Body of pancreas (tissue), 4 donors: ENCODE measurements around the gene C10orf90. TPM values are rescaled to one million over a fixed set of nuclear protein-coding genes. Genes with fewer than 3 reads are reported as not detected.

Source experiments
- ATAC-seq: fragments of 150-250 bp; one replicate; pipeline ENCODE4 v1.9.1; 2016
- DNase-seq, 4 donors: peaks; one replicate each; pipeline ENCODE4 v3.0.0-alpha.2; 2019
- H3K27ac ChIP-seq, 4 donors: fragments of 200-600 bp; sonication (generic); 1 replicate in 3 of 4; 2 replicates in 1 of 4; pipeline versions ENCODE4 v1.5.1 to v1.6.1; 2016 to 2019; ENCODE audit warnings: mild to moderate bottlenecking in 1 of 4, mixed read lengths in 1 of 4, moderate library complexity in 1 of 4
- H3K27me3 ChIP-seq, 2 donors: fragments of 200-600 bp; sonication (generic); one replicate each; pipeline ENCODE4 v1.6.0; 2016; ENCODE audit warnings: mild to moderate bottlenecking in 1 of 2
- H3K36me3 ChIP-seq, 2 donors: fragments of 200-600 bp; sonication (generic); replicated peaks in 1 of 2; 2 replicates each; pipeline ENCODE4 v1.5.1; 2016; ENCODE audit warnings: low read depth in 2 of 2; ENCODE audit not compliant: insufficient read depth in 1 of 2
- H3K4me1 ChIP-seq: fragments of 200-600 bp; sonication (generic); one replicate; pipeline ENCODE4 v1.6.0; 2016
- H3K4me3 ChIP-seq, 2 donors: fragments of 200-600 bp; sonication (generic); 1 replicate in 1 of 2; 2 replicates in 1 of 2; pipeline ENCODE4 v1.5.1; 2016 to 2019
- H3K9me3 ChIP-seq, 3 donors: fragments of 200-600 bp; sonication (generic); 1 replicate in 2 of 3; 2 replicates in 1 of 3; pipeline ENCODE4 v1.5.1; 2016
- POLR2A ChIP-seq, 3 donors: fragments of 450-650 bp; IDR thresholded peaks; one replicate each; pipeline ENCODE4 v1.6.1; 2016; ENCODE audit warnings: antibody characterized with exemption in 3 of 3, mild to moderate bottlenecking in 2 of 3
- WGBS, 2 donors: methylation state at CpG; one replicate each; pipeline ENCODE4 v1.1.5; 2017; 5-methylcytosine and 5-hydroxymethylcytosine counted together
- intact Hi-C: fragments of 100-400 bp; cut with DNase I; formaldehyde crosslinking; loops from one replicate; pipeline ENCODE4 v1.15.1; 2023
- total RNA-seq, 2 donors: library from RNA; depleted of rRNA; stranded (reverse); fragments of >200 nt; gene quantifications; one replicate each; pipeline ENCODE4 v1.1.0, GENCODE V29; 2016
- TF ChIP-seq, protein P1 (sequence below), 7 experiments: fragments of 450-650 bp in 4 of 7; fragments of 200-600 bp in 3 of 7; sonication (generic) in 3 of 7; IDR thresholded peaks; one replicate each; pipeline ENCODE4 v1.5.1; 2016 to 2019; ENCODE audit warnings: antibody characterized with exemption in 7 of 7

The C10orf90 gene
- total RNA-seq, 2 donors from 2014 or later: not detected

DNA sequence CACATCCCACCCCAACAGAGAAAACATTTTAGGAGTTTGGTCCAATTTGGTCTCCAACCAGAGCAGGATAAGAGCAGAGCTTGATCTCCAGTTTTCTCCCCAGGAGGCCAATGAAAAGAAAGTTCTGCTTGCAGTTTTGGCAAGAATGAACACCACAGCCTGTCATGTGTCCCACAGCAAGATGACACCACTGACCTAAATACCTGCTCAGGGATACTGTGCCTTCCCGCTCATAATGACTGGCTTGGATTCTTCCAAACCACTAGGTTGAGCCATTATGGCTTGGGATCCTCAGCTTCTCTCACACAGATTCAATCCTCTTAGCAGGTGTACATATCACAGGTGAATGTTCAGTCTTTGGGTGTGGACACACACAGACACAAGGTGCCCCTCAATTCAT, 53.3 kb downstream of the C10orf90 start:
- Histone ChIP-seq H3K9me3 (no peaks in the 10 kb centered on the region), H3K27ac (no peak overlapping the region), H3K27me3 (no peaks in the 10 kb centered on the region), H3K4me1 (no peaks in the 10 kb centered on the region), H3K36me3 (no peaks in the 10 kb centered on the region), H3K4me3 (no peak overlapping the region)
- DNase-seq (no peak), ATAC-seq (no peak)
- TF ChIP-seq, protein P1, sequence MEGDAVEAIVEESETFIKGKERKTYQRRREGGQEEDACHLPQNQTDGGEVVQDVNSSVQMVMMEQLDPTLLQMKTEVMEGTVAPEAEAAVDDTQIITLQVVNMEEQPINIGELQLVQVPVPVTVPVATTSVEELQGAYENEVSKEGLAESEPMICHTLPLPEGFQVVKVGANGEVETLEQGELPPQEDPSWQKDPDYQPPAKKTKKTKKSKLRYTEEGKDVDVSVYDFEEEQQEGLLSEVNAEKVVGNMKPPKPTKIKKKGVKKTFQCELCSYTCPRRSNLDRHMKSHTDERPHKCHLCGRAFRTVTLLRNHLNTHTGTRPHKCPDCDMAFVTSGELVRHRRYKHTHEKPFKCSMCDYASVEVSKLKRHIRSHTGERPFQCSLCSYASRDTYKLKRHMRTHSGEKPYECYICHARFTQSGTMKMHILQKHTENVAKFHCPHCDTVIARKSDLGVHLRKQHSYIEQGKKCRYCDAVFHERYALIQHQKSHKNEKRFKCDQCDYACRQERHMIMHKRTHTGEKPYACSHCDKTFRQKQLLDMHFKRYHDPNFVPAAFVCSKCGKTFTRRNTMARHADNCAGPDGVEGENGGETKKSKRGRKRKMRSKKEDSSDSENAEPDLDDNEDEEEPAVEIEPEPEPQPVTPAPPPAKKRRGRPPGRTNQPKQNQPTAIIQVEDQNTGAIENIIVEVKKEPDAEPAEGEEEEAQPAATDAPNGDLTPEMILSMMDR (IDR thresholded peaks at IDR 0.05): no peak
- 92 to 100% methylated on average over 1 of the region's 1 CpG for WGBS, 2 donors
- intact Hi-C loops: no loop called here

GRCh38 chr10:126616737-126617136, 53.8 kb downstream of the C10orf90 start:
- no peaks in the 10 kb centered on the region for H3K4me1 ChIP-seq
- ATAC-seq: no peak
- H3K9me3 ChIP-seq: no peaks in the 10 kb centered on the region
- TF ChIP-seq, protein P1 (IDR thresholded peaks at IDR 0.05): no peak
- no peak for DNase-seq
- no peak overlapping the region for H3K4me3 ChIP-seq
- H3K27ac ChIP-seq: no peak overlapping the region
- intact Hi-C loops: no loop called here
- WGBS, 2 donors: 32% methylated on average over 3 of the region's 3 CpGs
- no peaks in the 10 kb centered on the region for H3K27me3 ChIP-seq
- no peaks in the 10 kb centered on the region for H3K36me3 ChIP-seq

DNA sequence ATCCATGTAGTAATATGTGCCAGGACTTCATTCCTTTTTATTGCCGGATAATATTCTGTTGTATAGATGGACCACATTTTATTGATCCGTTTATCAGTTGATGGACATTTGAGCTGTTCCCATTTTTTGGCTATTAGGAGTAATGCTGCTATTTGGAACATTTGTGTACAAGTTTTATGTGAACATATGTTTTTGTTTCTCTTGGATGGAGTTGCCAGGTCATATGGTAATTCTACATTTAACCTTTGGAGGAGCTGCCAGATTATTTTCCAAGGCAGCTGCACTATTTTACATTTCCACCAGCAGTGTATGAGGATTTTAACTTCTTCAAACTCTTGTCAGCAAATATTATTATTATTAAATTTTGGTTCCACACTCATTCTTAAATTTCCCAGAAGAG, 59.2 kb downstream of the C10orf90 start:
- Histone ChIP-seq H3K36me3 (no peaks in the 10 kb centered on the region), H3K4me1 (no peaks in the 10 kb centered on the region), H3K27ac (no peak overlapping the region), H3K4me3 (no peak overlapping the region), H3K9me3 (no peaks in the 10 kb centered on the region), H3K27me3 (no peaks in the 10 kb centered on the region)
- no peak for ATAC-seq
- DNase-seq: no peak
- intact Hi-C loops: no loop called here
- 73 to 80% methylated on average over 2 of the region's 2 CpGs for WGBS, 2 donors
- TF ChIP-seq POLR2A (IDR thresholded peaks at IDR 0.05): no peak
- TF ChIP-seq, protein P1 (IDR thresholded peaks at IDR 0.05): no peak

- Histone ChIP-seq H3K4me3 (no peak overlapping the region), H3K27me3 (no peaks in the 10 kb centered on the region), H3K36me3 (no peaks in the 10 kb centered on the region), H3K9me3 (no peaks in the 10 kb centered on the region), H3K27ac (no peak overlapping the region), H3K4me1 (no peaks in the 10 kb centered on the region)
- intact Hi-C loops: no loop called here
- no peak for ATAC-seq
- no peak for DNase-seq
- TF ChIP-seq, protein P1 (IDR thresholded peaks at IDR 0.05): no peak
- TF ChIP-seq POLR2A (IDR thresholded peaks at IDR 0.05): no peak
- WGBS, 2 donors: 58 to 68% methylated on average over 4 of the region's 4 CpGs
These were observed 60.9 kb downstream of the C10orf90 start for GRCh38 chr10:126609566-126609965.

GRCh38 chr10:126599949-126600682, 70.4 kb downstream of the C10orf90 start:
- TF ChIP-seq, protein P1 (IDR thresholded peaks at IDR 0.05): no peak
- no peak for TF ChIP-seq POLR2A (IDR thresholded peaks at IDR 0.05)
- no peak for ATAC-seq
- Histone ChIP-seq H3K27me3 (no peaks in the 10 kb centered on the region), H3K9me3 (no peaks in the 10 kb centered on the region), H3K4me3 (no peak overlapping the region), H3K4me1 (no peaks in the 10 kb centered on the region), H3K36me3 (no peaks in the 10 kb centered on the region), H3K27ac (no peak overlapping the region)
- intact Hi-C loops: no loop called here
- DNase-seq: no peak
- WGBS, 2 donors: 80 to 81% methylated on average over 18 to 19 of the region's 19 CpGs
